RWPE1 (cell line): ENCODE results near the gene BTNL8.

Source experiments
- CTCF ChIA-PET: fragments of 350-600 bp; sonication (Branson Sonifier 250); formaldehyde crosslinking; extraction: SDS; loops from one replicate; lab custom pipeline; 2021; lab: Yijun Ruan, JAX
- POLR2A ChIA-PET: fragments of 400-600 bp; formaldehyde crosslinking; extraction: SDS; loops from one replicate; lab custom pipeline; 2020; ENCODE audit warnings: antibody characterized with exemption; ENCODE audit not compliant: low non-redundant PET; lab: Yijun Ruan, JAX
- DNase-seq: peaks from one replicate; pipeline ENCODE4 v3.0.0; 2012; ENCODE audit warnings: low spot score
- H3K27ac ChIP-seq: fragments of 450-650 bp; 2 replicates; pipeline ENCODE4 v1.5.1; 2017
- CTCF ChIP-seq: fragments of 450-650 bp; conservative IDR thresholded peaks from 2 replicates; pipeline ENCODE4 v1.5.1; 2017; ENCODE audit warnings: low read depth, mild to moderate bottlenecking

The BTNL8 gene

GRCh38 chr5:180950291-180950949, 51.5 kb downstream of the BTNL8 start:
- CTCF ChIA-PET, result interaction anchor here (0.6 kb wide), 1 partner anchor 233 kb away, joined by 6 read pairs; no protein-coding TSS in a partner anchor
- no peak for TF ChIP-seq CTCF
- H3K27ac ChIP-seq, result no peak overlapping the region
- POLR2A ChIA-PET, result no interaction called here
- DNase-seq, result peak; percentile 57

GRCh38 chr5:180959661-180960060, 60.7 kb downstream of the BTNL8 start:
- ChIA-PET POLR2A (no interaction called here), CTCF (no interaction called here)
- H3K27ac ChIP-seq, result no peak overlapping the region
- DNase-seq, result no peak
- TF ChIP-seq CTCF, result no peak

GRCh38 chr5:180960209-180960608, 61.2 kb downstream of the BTNL8 start:
- ChIA-PET POLR2A (no interaction called here), CTCF (no interaction called here)
- H3K27ac ChIP-seq, result no peak overlapping the region
- DNase-seq, result no peak
- no peak for TF ChIP-seq CTCF

GRCh38 chr5:180969406-180969805, 70.4 kb downstream of the BTNL8 start:
- TF ChIP-seq CTCF, result no peak
- DNase-seq, result no peak
- ChIA-PET CTCF (interaction anchor here (0.7 kb wide), 1 partner anchor 25 kb away, joined by 3 read pairs; no protein-coding TSS in a partner anchor), POLR2A (no interaction called here)
- H3K27ac ChIP-seq, result no peak overlapping the region

GRCh38 chr5:180970336-180970735, 71.4 kb downstream of the BTNL8 start:
- CTCF ChIA-PET, result no interaction called here
- no peak overlapping the region for H3K27ac ChIP-seq
- POLR2A ChIA-PET, result no interaction called here
- DNase-seq, result no peak
- TF ChIP-seq CTCF, result no peak

- POLR2A ChIA-PET, result no interaction called here
- no peak for DNase-seq
- H3K27ac ChIP-seq, result no peak overlapping the region
- CTCF ChIA-PET, result no interaction called here
- no peak for TF ChIP-seq CTCF
These were observed 71.9 kb downstream of the BTNL8 start for GRCh38 chr5:180970875-180971274.
